HFF-Myc (cell line): ENCODE data around the gene APPL1.
"Not testable (repeated sequence)": the region's sequence is repeated elsewhere in the genome, so short reads cannot be mapped to it uniquely, and the experiment has no call there.

Experiments
- DNase-seq: peaks from one replicate; pipeline ENCODE4 v3.0.0-alpha.2; 2011; ENCODE audit warnings: low read depth; ENCODE audit errors: extremely low read depth
- H3K4me3 ChIP-seq: replicated peaks from 2 replicates; pipeline ENCODE4 v1.5.1; 2011; ENCODE audit warnings: low read depth, mild to moderate bottlenecking, control low read depth, low read length
- TF ChIP-seq, protein P1 (sequence below): IDR thresholded peaks from 2 replicates; pipeline ENCODE4 v1.5.1; 2012; ENCODE audit warnings: mild to moderate bottlenecking, low read depth, low read length, control low read depth; ENCODE audit errors: missing control alignments

Gene APPL1

DNA sequence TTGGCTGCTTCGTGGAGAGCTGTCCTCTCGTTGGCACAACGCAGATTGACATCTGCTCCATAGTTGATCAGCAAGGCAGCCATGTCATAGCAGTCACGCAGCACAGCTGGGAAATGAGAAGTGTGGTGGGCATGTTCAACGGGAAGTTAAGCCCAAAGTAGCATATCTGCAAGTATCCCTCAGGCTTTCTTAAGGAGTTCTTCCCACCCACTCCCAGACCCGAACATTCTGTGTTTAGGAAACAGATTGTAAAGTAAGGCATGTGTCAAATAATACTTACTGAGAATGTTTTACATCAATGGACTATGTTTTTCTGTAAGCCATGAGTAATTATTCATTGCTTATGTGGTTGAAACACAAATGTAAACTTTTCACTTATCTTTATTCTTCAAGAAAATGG is 55.8 kb downstream of the APPL1 start:
- no peak overlapping the region for H3K4me3 ChIP-seq
- TF ChIP-seq, protein P1, sequence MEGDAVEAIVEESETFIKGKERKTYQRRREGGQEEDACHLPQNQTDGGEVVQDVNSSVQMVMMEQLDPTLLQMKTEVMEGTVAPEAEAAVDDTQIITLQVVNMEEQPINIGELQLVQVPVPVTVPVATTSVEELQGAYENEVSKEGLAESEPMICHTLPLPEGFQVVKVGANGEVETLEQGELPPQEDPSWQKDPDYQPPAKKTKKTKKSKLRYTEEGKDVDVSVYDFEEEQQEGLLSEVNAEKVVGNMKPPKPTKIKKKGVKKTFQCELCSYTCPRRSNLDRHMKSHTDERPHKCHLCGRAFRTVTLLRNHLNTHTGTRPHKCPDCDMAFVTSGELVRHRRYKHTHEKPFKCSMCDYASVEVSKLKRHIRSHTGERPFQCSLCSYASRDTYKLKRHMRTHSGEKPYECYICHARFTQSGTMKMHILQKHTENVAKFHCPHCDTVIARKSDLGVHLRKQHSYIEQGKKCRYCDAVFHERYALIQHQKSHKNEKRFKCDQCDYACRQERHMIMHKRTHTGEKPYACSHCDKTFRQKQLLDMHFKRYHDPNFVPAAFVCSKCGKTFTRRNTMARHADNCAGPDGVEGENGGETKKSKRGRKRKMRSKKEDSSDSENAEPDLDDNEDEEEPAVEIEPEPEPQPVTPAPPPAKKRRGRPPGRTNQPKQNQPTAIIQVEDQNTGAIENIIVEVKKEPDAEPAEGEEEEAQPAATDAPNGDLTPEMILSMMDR, result no peak
- no peak for DNase-seq

DNA sequence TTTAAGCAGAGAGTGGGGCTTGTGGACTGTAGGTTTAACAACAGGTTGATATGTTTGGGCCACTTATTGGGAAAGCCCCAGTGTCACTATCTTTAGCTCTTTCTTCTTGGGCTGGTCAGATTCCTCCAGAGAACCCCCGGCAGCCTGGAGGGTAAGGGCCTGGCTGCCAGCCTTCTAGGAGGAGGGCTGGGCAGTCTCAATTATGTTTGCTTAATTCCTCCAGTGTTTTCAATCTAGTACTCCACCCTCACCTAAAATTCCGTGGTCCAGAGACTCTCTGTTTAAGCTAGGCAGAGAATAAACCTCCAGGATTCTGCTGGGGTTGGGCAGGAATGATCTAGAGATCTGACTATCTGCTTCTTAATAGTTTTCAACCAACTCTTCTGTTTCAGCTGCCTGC is 59.7 kb downstream of the APPL1 start:
- H3K4me3 ChIP-seq, result no peak overlapping the region
- DNase-seq, result no peak
- TF ChIP-seq, protein P1, result no peak

DNA sequence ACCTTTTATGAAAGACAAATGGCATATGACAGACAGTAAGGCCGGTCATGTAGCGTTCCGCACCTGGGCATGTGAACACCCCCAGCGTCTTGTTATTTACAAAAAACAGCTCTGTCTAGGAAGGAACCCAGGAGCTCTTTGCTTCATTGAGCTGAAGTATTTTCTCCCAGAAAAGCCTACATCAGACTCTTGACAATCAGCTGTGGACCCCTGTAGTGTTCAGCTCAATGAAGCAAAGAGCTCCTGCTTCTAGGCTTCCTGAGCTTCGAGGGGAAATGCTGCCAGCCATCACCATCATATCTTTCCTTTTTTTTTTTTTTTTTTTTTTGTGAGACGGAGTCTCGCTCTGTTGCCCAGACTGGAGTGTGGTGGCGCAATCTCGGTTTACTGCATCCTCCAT is 60.9 kb downstream of the APPL1 start:
- no peak overlapping the region for H3K4me3 ChIP-seq
- TF ChIP-seq, protein P1, result no peak
- DNase-seq, result no peak

DNA sequence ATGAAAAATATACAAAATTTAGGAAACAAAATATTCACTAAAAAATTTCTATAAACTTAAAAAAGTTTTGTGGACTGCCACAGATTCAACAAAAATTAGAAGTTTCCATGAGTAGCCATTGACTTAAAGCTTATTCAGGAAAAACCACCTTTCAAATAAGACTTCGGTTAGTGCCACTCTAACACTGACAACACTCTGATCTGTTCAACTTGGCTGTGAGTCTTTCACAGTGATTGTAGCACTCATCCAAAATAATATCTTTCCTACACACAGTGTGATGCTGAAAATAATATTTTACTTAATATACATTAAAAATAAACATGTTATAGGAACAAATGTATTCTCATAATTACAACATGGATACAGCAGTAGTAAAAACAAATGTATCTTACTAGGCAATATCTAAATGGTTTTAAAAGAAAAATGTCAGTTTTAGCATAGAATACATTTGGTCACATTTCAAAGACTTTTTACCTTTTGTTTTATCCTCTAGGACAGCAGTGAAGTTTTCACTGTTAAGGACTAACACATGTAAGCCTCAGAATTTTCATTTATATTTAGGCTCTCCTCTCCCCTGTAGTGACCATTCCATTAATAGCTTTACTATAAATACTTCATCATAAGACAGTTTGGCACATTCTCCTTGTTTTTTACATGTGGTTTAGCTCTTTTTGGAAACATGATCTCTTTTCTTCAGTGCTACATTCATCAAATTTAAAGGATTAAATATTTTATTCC is 64.8 kb downstream of the APPL1 start, which contains the start of gene ASB14:
TSS of gene ASB14 (minus strand) at position 527 of the 738 bp plus-strand sequence. CDS start 652 bp downstream, outside the sequence.
- TF ChIP-seq, protein P1, result no peak
- no peak within 1 kb of the TSS for H3K4me3 ChIP-seq
- DNase-seq, result no peak

DNA sequence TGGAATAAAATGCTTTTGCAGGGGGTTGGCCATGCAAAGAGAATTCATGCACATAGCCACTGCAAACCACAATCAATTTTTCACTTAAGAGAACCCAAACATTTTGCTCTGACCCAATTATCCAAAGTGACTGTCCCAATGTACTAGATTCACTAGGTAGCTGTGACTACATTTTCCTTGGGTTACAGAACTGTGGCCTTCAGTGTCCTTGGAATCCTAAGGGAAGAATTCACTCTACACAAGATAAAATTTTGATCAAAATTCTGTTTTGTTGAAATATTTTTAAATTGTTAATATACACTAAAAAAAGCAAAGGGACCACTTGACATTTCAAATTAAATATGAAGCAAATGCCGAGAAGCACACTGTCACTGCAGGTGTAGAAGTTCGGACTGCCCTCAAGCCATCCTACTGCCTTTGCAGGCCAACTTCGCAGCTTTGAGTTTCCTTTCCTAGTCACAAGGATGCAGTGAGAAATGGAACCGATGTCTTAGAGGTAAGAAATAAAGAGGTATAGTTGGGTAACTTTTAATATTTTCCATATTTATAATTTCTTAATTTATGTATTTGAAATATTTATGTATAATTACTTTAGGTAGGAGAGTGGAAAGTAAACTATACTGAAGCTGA is 65.5 kb downstream of the APPL1 start:
- no peak for DNase-seq
- TF ChIP-seq, protein P1, result no peak
- no peak overlapping the region for H3K4me3 ChIP-seq

DNA sequence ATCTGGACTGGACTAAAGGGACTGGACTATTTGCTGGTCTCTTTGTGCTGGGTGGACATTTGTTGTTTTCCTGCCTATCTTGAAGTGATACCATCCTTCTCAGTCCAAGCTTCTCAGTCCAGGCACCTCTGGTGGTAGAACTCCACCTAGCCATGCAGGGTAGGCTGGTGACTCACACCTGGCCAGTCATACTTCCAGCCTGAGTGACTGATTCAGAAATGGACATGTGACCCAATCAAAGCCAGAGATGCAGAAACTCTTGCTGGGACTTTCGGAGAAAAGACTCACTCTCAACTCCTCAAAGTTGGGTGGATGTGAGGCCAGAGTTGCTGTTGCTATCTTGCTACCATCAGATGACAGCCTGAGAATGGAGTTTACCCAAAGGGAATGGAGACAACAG is 70.5 kb downstream of the APPL1 start:
- no peak for DNase-seq
- TF ChIP-seq, protein P1, result no peak
- H3K4me3 ChIP-seq, result no peak overlapping the region

DNA sequence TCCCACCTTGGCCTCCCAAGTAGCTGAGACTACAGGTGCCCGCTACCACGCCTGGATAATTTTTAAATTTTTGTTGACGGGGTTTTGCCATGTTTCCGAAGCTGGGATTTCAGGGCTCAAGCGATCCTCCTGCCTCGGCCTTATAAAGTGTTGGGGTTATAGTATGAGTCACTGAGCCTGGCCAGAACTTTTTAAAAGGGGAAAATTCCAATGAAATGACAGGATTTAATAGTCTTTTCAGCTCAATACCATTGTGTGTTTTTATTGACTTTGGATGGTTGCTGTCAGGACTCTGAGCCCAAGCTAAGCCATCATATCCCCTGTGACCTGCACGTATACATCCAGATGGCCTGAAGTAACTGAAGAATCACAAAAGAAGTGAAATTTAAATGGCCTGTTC is 76.0 kb downstream of the APPL1 start:
- H3K4me3 ChIP-seq, DNase-seq: not testable (repeated sequence)
